Right lobe of liver (tissue), 4 donors: ENCODE measurements around the gene B4GALT5.

Source experiments
- CTCF ChIP-seq, 4 donors: fragments of 200-600 bp in 3 of 4; fragments of 450-650 bp in 1 of 4; IDR thresholded peaks; one replicate each; pipeline versions ENCODE4 v1.5.1 to v1.8.0; 2016 to 2022; ENCODE audit warnings: antibody characterized with exemption in 4 of 4, mild to moderate bottlenecking in 2 of 4
- POLR2A ChIP-seq: fragments of 450-650 bp; IDR thresholded peaks from one replicate; pipeline ENCODE4 v1.6.1; 2017; ENCODE audit warnings: antibody characterized with exemption, mild to moderate bottlenecking
- donor health status: DM: no; HTN: no; CAD: no.
- donor health status: DM: no; HTN: no; CAD: no.
- donor health status: DM: no; HTN: yes; CAD: no.

- TF ChIP-seq CTCF (IDR thresholded peaks at IDR 0.05): no peak
- TF ChIP-seq POLR2A: no peak
Measured at GRCh38 chr20:49691818-49692568, 21.7 kb downstream of the B4GALT5 start.
